ENCODE data around the gene SPEG.

Gene SPEG

DNA sequence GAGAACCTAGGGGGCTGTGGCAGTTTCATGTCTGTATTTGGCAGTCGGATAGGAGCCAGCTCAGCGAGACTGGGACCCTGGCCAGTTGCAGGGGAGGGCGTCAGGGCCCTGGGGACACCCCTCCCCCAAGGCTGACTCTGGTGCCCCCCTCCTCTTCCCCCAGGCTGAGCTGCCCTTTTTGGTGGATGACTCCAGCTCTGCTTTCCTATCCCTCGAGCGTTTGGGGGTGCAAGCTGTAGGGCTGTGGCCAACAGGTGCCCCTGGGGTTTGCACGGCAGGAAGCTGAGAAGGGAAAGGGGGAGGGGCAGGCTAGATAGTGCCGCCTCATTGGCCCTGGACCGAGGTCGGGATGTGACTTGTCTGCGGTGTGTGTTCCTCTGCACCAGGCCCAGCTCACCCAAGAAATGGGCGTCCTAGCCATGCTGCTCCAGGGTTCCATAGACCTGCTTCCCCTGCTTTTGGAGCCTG, 26.4 kb downstream of the SPEG start:
- DNase-seq (ENCODE audit: low read depth): no peak
- H3K4me3 ChIP-seq (ENCODE audit: low read depth, low read length): no peak overlapping the region
- TF ChIP-seq, protein P1, sequence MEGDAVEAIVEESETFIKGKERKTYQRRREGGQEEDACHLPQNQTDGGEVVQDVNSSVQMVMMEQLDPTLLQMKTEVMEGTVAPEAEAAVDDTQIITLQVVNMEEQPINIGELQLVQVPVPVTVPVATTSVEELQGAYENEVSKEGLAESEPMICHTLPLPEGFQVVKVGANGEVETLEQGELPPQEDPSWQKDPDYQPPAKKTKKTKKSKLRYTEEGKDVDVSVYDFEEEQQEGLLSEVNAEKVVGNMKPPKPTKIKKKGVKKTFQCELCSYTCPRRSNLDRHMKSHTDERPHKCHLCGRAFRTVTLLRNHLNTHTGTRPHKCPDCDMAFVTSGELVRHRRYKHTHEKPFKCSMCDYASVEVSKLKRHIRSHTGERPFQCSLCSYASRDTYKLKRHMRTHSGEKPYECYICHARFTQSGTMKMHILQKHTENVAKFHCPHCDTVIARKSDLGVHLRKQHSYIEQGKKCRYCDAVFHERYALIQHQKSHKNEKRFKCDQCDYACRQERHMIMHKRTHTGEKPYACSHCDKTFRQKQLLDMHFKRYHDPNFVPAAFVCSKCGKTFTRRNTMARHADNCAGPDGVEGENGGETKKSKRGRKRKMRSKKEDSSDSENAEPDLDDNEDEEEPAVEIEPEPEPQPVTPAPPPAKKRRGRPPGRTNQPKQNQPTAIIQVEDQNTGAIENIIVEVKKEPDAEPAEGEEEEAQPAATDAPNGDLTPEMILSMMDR (IDR thresholded peaks at IDR 0.05; ENCODE audit: control insufficient read depth, extremely low read depth, insufficient read depth): no peak

DNA sequence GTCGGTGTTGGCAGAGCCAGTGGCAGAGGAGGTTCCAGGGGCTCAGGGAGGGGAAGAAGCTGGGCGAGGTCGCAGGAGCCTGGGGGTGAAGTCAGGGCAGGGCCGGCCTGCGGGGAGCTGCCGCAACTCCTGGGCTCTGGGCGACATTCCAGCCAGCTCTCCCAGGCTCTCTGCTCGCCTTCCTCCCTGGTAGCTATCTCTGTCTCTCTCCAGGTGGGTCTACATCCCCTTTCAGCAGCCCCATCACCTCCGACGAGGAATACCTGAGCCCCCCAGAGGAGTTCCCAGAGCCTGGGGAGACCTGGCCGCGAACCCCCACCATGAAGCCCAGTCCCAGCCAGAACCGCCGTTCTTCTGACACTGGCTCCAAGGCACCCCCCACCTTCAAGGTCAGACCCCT, 27.0 kb downstream of the SPEG start:
- H3K4me3 ChIP-seq (ENCODE audit: low read depth, low read length): no peak overlapping the region
- TF ChIP-seq, protein P1 (IDR thresholded peaks at IDR 0.05; ENCODE audit: control insufficient read depth, extremely low read depth, insufficient read depth): no peak
- DNase-seq (ENCODE audit: low read depth): no peak

DNA sequence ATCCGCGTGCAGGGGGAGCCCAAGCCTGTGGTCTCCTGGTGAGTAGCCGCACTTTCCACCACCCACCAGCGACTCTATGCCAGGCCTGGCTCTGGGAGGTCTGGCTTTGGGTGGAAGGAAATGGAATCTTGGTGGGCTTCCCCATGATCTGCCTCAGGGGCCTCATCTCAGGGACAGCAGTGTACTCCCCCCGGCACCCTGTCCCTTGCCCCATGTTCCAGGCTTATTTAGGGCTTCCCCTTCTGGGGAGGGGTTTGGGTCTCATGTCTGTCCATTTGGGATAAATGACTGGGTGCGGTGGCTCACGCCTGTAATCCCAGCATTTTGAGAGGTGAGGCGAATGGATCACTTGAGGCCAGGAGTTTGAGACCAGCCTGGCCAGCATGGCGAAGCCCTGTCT, 27.7 kb downstream of the SPEG start:
- DNase-seq (ENCODE audit: low read depth): no peak
- no peak overlapping the region for H3K4me3 ChIP-seq (ENCODE audit: low read depth, low read length)
- TF ChIP-seq, protein P1 (IDR thresholded peaks at IDR 0.05; ENCODE audit: control insufficient read depth, extremely low read depth, insufficient read depth): no peak

DNA sequence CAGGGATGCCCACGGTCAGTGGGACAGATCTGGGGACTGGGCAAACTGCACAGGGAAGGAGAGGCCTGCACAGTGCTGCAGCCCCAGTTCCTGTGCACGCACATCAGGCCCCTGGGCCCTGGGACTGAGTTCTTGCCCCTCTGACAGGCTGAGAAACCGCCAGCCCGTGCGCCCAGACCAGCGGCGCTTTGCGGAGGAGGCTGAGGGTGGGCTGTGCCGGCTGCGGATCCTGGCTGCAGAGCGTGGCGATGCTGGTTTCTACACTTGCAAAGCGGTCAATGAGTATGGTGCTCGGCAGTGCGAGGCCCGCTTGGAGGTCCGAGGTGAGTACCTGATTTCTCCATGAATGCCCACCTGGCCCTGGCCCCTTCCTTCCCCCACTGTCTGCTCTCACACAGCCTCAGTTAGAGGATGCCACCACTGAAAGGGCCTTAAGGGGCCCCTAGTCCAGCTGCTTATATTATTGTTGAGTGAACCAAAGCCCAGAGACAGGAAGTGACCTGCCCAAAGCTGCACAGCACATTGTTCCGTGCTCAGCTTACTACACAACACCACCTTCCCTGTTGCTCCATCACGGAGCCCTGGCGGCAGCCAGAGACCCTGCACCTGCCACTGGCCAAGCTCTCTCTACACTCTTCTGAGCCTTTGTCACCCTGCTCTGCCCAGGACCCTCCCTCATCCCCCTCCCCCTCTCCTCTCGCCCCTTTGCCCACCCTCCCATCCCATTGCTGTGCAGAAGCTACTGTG, 29.8 kb downstream of the SPEG start:
- TF ChIP-seq, protein P1 (IDR thresholded peaks at IDR 0.05; ENCODE audit: control insufficient read depth, extremely low read depth, insufficient read depth): no peak
- no peak for DNase-seq (ENCODE audit: low read depth)
- H3K4me3 ChIP-seq (ENCODE audit: low read depth, low read length): no peak overlapping the region

DNA sequence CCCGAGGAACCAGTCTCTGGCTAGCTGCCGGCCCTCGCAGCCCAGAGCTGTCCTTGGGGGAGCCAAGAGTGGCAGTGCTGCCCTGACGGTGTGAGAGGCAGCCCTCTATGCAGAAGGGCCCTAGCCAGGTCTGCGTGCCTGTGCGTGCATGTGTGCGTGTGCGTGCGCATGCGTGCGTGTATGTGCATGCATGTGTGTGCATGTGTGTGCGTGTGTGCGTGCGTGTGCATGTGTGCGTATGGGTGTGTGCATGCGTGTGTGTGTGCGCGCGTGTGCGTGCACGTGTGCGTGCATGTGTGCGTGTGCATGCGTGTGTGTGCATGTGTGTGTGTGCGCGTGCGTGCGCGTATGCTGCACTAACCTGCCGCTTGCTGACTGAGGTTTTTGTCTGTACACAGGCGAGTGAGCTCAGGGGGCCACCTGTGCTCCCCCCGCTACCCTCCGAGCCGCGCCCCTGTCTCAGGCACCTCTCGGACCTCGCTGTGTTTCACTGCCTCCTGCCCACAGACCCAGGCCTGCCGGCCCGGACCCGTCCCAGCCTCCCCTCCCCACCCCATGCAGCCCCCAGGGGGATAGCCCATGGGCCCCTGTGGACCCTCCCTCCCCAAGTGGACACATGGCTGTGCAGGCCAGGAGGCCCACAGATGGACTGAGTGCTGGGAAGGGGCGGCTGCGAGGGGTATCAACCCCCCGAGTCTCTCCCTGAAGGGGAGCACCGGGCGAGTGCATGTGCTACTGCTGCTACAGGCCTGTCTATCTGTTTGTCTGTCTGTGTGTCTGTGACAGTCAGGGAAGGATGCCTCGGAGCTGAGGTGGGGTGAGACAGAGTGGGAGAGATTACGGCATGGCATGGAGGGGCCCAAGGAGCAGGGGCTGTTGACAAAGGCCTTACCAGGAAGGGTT, 31.3 kb downstream of the SPEG start:
- TF ChIP-seq, protein P1 (IDR thresholded peaks at IDR 0.05; ENCODE audit: control insufficient read depth, extremely low read depth, insufficient read depth): no peak
- no peak overlapping the region for H3K4me3 ChIP-seq (ENCODE audit: low read depth, low read length)
- no peak for DNase-seq (ENCODE audit: low read depth)

DNA sequence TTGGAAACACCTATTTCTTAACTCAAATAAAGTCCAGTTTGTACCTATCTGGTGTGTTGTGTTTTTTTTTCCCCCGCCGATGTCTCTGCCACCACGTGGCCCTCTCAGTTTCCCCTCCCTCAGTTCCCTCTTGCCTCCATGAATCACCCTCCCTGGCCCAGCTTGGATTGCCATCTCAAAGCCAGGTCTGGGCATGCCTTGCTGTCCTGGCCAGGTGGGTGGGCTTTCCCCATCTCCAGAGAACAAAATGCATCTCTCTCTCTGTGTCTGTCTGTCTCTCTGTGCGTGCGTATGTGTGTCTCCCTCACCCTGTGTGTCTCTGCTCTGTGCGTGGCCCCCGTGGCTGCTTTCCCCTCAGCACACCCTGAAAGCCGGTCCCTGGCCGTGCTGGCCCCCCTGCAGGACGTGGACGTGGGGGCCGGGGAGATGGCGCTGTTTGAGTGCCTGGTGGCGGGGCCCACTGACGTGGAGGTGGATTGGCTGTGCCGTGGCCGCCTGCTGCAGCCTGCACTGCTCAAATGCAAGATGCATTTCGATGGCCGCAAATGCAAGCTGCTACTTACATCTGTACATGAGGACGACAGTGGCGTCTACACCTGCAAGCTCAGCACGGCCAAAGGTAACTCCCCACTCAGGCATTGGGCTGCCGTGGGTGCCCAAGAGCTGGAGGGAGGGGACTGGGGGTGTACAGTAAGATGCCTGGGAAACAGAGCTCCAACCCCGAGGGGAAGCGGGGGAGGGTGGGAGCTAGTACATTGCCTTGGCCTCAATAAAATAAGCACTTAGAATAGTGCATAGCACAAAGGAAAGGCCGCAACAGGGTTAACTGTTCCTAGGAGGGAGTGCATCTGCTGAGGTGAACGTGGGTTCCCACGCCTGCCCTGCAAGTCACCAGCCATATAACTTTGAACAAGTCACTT, 32.4 kb downstream of the SPEG start:
- TF ChIP-seq, protein P1 (IDR thresholded peaks at IDR 0.05; ENCODE audit: control insufficient read depth, extremely low read depth, insufficient read depth): no peak
- no peak for DNase-seq (ENCODE audit: low read depth)
- H3K4me3 ChIP-seq (ENCODE audit: low read depth, low read length): no peak overlapping the region

Measured in LNCaP clone FGC (cell line).